ENCODE data around the gene MFRP. TPM values are rescaled to one million over a fixed set of nuclear protein-coding genes. Genes with fewer than 3 reads are reported as not detected.
A peak's percentile ranks its signal among the peaks of the same experiment; 100 is the strongest.

Gene MFRP
- total RNA-seq, 4 donors from 2014 or later, result 0.15 TPM; not detected in 3

- Histone ChIP-seq H3K27ac (peak overlapping the region; percentile 62 to 97 (median 94)), H3K4me3 (no peak overlapping the region), H3K9me3 (no peaks in the 10 kb centered on the region), H3K36me3 (no peaks in the 10 kb centered on the region), H3K4me1 (peaks cover 0 to 80% (median 45%) of the 10 kb centered on the region in 3 donors), H3K27me3 (no peaks in the 10 kb centered on the region)
- TF ChIP-seq CTCF (IDR thresholded peaks at IDR 0.05) (no peak), EP300 (IDR thresholded peaks at IDR 0.05) (no peak), POLR2AphosphoS5 (IDR thresholded peaks at IDR 0.05) (no peak), POLR2A (IDR thresholded peaks at IDR 0.05) (no peak)
- WGBS, 2 donors (ENCODE audit: low coverage in 1 of 2), result 33 to 75% methylated on average over 2 to 3 of the region's 11 CpGs
- no peak for ATAC-seq
These were observed 28.3 kb upstream of the MFRP start for GRCh38 chr11:119374632-119375336.

GRCh38 chr11:119373921-119374631 lies 27.6 kb upstream of the MFRP start:
- peak; percentile 61 for ATAC-seq
- Histone ChIP-seq H3K4me1 (peaks cover 0 to 88% (median 51%) of the 10 kb centered on the region in 3 donors), H3K4me3 (no peak overlapping the region), H3K9me3 (no peaks in the 10 kb centered on the region), H3K27me3 (no peaks in the 10 kb centered on the region), H3K27ac (peak overlapping the region; percentile 62 to 97 (median 94)), H3K36me3 (no peaks in the 10 kb centered on the region)
- 53% methylated on average over 3 of the region's 5 CpGs; no CpG with 5 or more reads in 1 of the 2 donors for WGBS, 2 donors (ENCODE audit: low coverage in 1 of 2)
- TF ChIP-seq POLR2A (IDR thresholded peaks at IDR 0.05), result no peak
- peak; percentile 38 for TF ChIP-seq POLR2AphosphoS5 (IDR thresholded peaks at IDR 0.05)
- TF ChIP-seq EP300 (IDR thresholded peaks at IDR 0.05), result no peak
- peak in 3 of 4 experiments; percentile 92 to 93 (median 93) for TF ChIP-seq CTCF (IDR thresholded peaks at IDR 0.05)

GRCh38 chr11:119373059-119373920 lies 26.8 kb upstream of the MFRP start:
- WGBS, 2 donors (ENCODE audit: low coverage in 1 of 2), result 67 to 88% methylated on average over 2 to 3 of the region's 23 CpGs
- H3K27me3 ChIP-seq, result no peaks in the 10 kb centered on the region
- H3K4me1 ChIP-seq, result peaks cover 1 to 95% (median 59%) of the 10 kb centered on the region in 3 donors
- TF ChIP-seq POLR2AphosphoS5 (IDR thresholded peaks at IDR 0.05), result no peak
- no peak for TF ChIP-seq EP300 (IDR thresholded peaks at IDR 0.05)
- TF ChIP-seq POLR2A (IDR thresholded peaks at IDR 0.05), result no peak
- no peak for TF ChIP-seq CTCF (IDR thresholded peaks at IDR 0.05)
- peak overlapping the region in 3 of 4 donors; percentile 92 to 97 (median 96) for H3K27ac ChIP-seq
- H3K9me3 ChIP-seq, result no peaks in the 10 kb centered on the region
- ATAC-seq, result no peak
- no peaks in the 10 kb centered on the region for H3K36me3 ChIP-seq
- H3K4me3 ChIP-seq, result no peak overlapping the region

GRCh38 chr11:119372260-119373058 lies 26.0 kb upstream of the MFRP start:
- Histone ChIP-seq H3K4me1 (peaks cover 9 to 100% (median 67%) of the 10 kb centered on the region in 3 donors), H3K36me3 (no peaks in the 10 kb centered on the region), H3K27ac (peak overlapping the region in 3 of 4 donors; percentile 76 to 97 (median 96)), H3K9me3 (no peaks in the 10 kb centered on the region), H3K27me3 (no peaks in the 10 kb centered on the region), H3K4me3 (no peak overlapping the region)
- 60 to 100% methylated on average over 1 of the region's 26 CpGs for WGBS, 2 donors (ENCODE audit: low coverage in 1 of 2)
- no peak for ATAC-seq
- TF ChIP-seq POLR2AphosphoS5 (IDR thresholded peaks at IDR 0.05) (no peak), EP300 (IDR thresholded peaks at IDR 0.05) (no peak), CTCF (IDR thresholded peaks at IDR 0.05) (no peak), POLR2A (IDR thresholded peaks at IDR 0.05) (no peak)
